A549 (cell line): ENCODE measurements around the gene UBE2H. TPM values are rescaled to one million over a fixed set of nuclear protein-coding genes. Genes with fewer than 3 reads are reported as not detected.

Experiments used
- ATAC-seq, 2 experiments: fragments of 200-7000 bp in 1 of 2; fragments of >200 bp in 1 of 2; cut with Nextera tagmentation in 1 of 2; cut with Tn5 transposase in 1 of 2; 3 replicates each; pipeline versions ENCODE4 v1.8.0 to v1.9.1; 2018 to 2020; ENCODE audit warnings: mild to moderate bottlenecking in 1 of 2, moderate library complexity in 1 of 2
- CTCF ChIA-PET: fragments of 300-600 bp; sonication (Branson Sonifier 250); formaldehyde crosslinking; extraction: SDS; loops from one replicate; lab custom pipeline; 2021; ENCODE audit warnings: antibody characterized with exemption, inconsistent platforms; lab: Yijun Ruan, JAX
- POLR2A ChIA-PET: fragments of 350-600 bp; formaldehyde crosslinking; extraction: SDS; loops from one replicate; lab custom pipeline; 2021; ENCODE audit warnings: antibody characterized with exemption, inconsistent platforms; lab: Yijun Ruan, JAX
- DNase-seq, 2 experiments: peaks; one replicate each; pipeline versions ENCODE4 v3.0.0 to v3.0.0-alpha.2; 2011 to 2016; ENCODE audit warnings: low read depth in 1 of 2, low spot score in 1 of 2
- FAIRE-seq: peaks from 2 replicates; lab custom pipeline; 2011; peaks lifted over from hg19 to GRCh38; lab: Jason Lieb, UNC
- H3K27ac ChIP-seq, 2 experiments: fragments of >200 bp; sonication (Bioruptor Twin); formaldehyde crosslinking; 3 replicates each; pipeline ENCODE4 v1.5.1; 2016 to 2017
- H3K4me1 ChIP-seq: fragments of >200 bp; sonication (Bioruptor Twin); formaldehyde crosslinking; 3 replicates; pipeline ENCODE4 v1.6.1; 2016
- H3K4me2 ChIP-seq: fragments of >200 bp; sonication (Bioruptor Twin); formaldehyde crosslinking; 3 replicates; pipeline ENCODE4 v1.6.1; 2016
- H3K4me3 ChIP-seq: fragments of >200 bp; sonication (Bioruptor Twin); formaldehyde crosslinking; 3 replicates; pipeline ENCODE4 v1.5.1; 2016
- H3K9me3 ChIP-seq: fragments of >200 bp; sonication (Bioruptor Twin); formaldehyde crosslinking; 3 replicates; pipeline ENCODE4 v1.6.1; 2016
- ATOH8 ChIP-seq: fragments of 250-450 bp; sonication (Bioruptor Pico); IDR thresholded peaks from 2 replicates; pipeline ENCODE4 v1.5.0; 2020; ENCODE audit warnings: low read depth, mild to moderate bottlenecking, moderate library complexity
- BCL3 ChIP-seq: fragments of >200 bp; sonication (Bioruptor Twin); formaldehyde crosslinking; IDR thresholded peaks from 3 replicates; pipeline ENCODE4 v1.6.1; 2016
- BHLHE40 ChIP-seq: IDR thresholded peaks from 2 replicates; pipeline ENCODE4 v1.6.1; 2012; ENCODE audit warnings: low read depth, low read length, inconsistent platforms
- CBX8 ChIP-seq: fragments of 200-600 bp; sonication (generic); IDR thresholded peaks from 2 replicates; pipeline ENCODE4 v1.6.1; 2016
- CHD2 ChIP-seq: fragments of 150-350 bp; IDR thresholded peaks from 2 replicates; pipeline ENCODE4 v1.6.1; 2014; ENCODE audit warnings: low read length; ENCODE audit not compliant: partially characterized antibody
- EHMT2 ChIP-seq: fragments of 200-600 bp; sonication (generic); IDR thresholded peaks from 2 replicates; pipeline ENCODE4 v1.6.1; 2016; ENCODE audit warnings: antibody characterized with exemption, low read depth, mild to moderate bottlenecking, moderate library complexity
- ELK1 ChIP-seq: fragments of 150-350 bp; IDR thresholded peaks from 2 replicates; pipeline ENCODE4 v1.6.1; 2014; ENCODE audit warnings: low read depth, mild to moderate bottlenecking, low read length
- EP300 ChIP-seq, 2 experiments: fragments of >200 bp; sonication (Bioruptor Twin); formaldehyde crosslinking; IDR thresholded peaks; 2 replicates in 1 of 2; 3 replicates in 1 of 2; pipeline ENCODE4 v1.6.1; 2016 to 2017
- FOSB ChIP-seq: fragments of 250-450 bp; sonication (Bioruptor Pico); IDR thresholded peaks from 2 replicates; pipeline ENCODE4 v1.5.0; 2020; ENCODE audit warnings: mild to moderate bottlenecking, moderate library complexity
- FOSL2 ChIP-seq, 2 experiments: fragments of 450-650 bp in 1 of 2; fragments of >200 bp in 1 of 2; sonication (Bioruptor Twin) in 1 of 2; formaldehyde crosslinking; IDR thresholded peaks; 2 replicates each; pipeline versions ENCODE4 v1.5.0 to v1.6.1; 2016 to 2020; ENCODE audit warnings: mild to moderate bottlenecking in 1 of 2, moderate library complexity in 1 of 2
- HEYL ChIP-seq: fragments of 250-450 bp; sonication (Bioruptor Pico); IDR thresholded peaks from 2 replicates; pipeline ENCODE4 v1.8.0; 2021; ENCODE audit warnings: mild to moderate bottlenecking, moderate library complexity
- JUNB ChIP-seq: fragments of >200 bp; sonication (Bioruptor Twin); formaldehyde crosslinking; IDR thresholded peaks from 2 replicates; pipeline ENCODE4 v1.6.1; 2016
- MAX ChIP-seq: IDR thresholded peaks from 2 replicates; pipeline ENCODE4 v1.6.1; 2012
- NFE2L2 ChIP-seq: fragments of 150-350 bp; conservative IDR thresholded peaks from 2 replicates; pipeline ENCODE4 v1.6.1; 2014; ENCODE audit warnings: low read length
- PHF8 ChIP-seq: fragments of 200-600 bp; sonication (generic); IDR thresholded peaks from 2 replicates; pipeline ENCODE4 v1.6.1; 2016; ENCODE audit warnings: low read depth, mild to moderate bottlenecking, antibody characterized with exemption, moderate library complexity, borderline replicate concordance
- POLR2A ChIP-seq: IDR thresholded peaks from 2 replicates; pipeline ENCODE4 v1.6.1; 2012; ENCODE audit warnings: mild to moderate bottlenecking, low read length
- RCOR1 ChIP-seq: fragments of 150-350 bp; IDR thresholded peaks from 2 replicates; pipeline ENCODE4 v1.6.1; 2014; ENCODE audit warnings: antibody characterized with exemption, low read length, low read depth
- SMC3 ChIP-seq: fragments of >200 bp; sonication (Bioruptor Twin); formaldehyde crosslinking; IDR thresholded peaks from 3 replicates; pipeline ENCODE4 v1.6.1; 2018; ENCODE audit warnings: inconsistent platforms
- SREBF2 ChIP-seq: fragments of 450-650 bp; IDR thresholded peaks from 2 replicates; pipeline ENCODE4 v1.6.1; 2014; ENCODE audit warnings: mild to moderate bottlenecking, moderate library complexity
- ZFP36 ChIP-seq: fragments of 450-650 bp; IDR thresholded peaks from 2 replicates; pipeline ENCODE4 v1.6.1; 2014; ENCODE audit warnings: borderline replicate concordance; ENCODE audit not compliant: partially characterized antibody
- ZNF302 ChIP-seq: fragments of 250-450 bp; sonication (Bioruptor Pico); IDR thresholded peaks from 2 replicates; pipeline ENCODE4 v1.9.0; 2021; ENCODE audit warnings: inconsistent platforms, mild to moderate bottlenecking, moderate library complexity
- ZSCAN20 ChIP-seq: fragments of 250-450 bp; sonication (Bioruptor Pico); IDR thresholded peaks from 2 replicates; pipeline ENCODE4 v1.8.0; 2022; ENCODE audit warnings: mild to moderate bottlenecking, moderate library complexity
- WGBS: methylation state at CpG from one replicate; pipeline ENCODE4 v1.1.6; 2017; ENCODE audit errors: missing lambda C conversion rate; 5-methylcytosine and 5-hydroxymethylcytosine counted together
- polyA plus RNA-seq, 4 experiments: library from polyadenylated mRNA; depleted of rRNA in 3 of 4; stranded (reverse); fragments of >200 nt; fragmentation: RNase III in 1 of 4; extraction: RNeasy Plus Mini Kit Qiagen cat#74134 plus additional on column Dnase treatment in 1 of 4; gene quantifications; 2 replicates in 3 of 4; 3 replicates in 1 of 4; pipeline ENCODE4 v1.2.3, GENCODE V29; 2011 to 2017

The UBE2H gene
- polyA plus RNA-seq, 2 of the 4 experiments (the other 2 are of a cell fraction), result 73.5 to 99.2 TPM

GRCh38 chr7:129906700-129907099, 46.1 kb downstream of the UBE2H start (continued):
- TF ChIP-seq ELK1 (no peak), SMC3 (peak; percentile 22; the same call in 1 of the 3 replicates), PHF8 (no peak), FOSL2 (IDR thresholded peaks at IDR 0.05) (0 out of 2 replicates have a peak, but pooled peaks have one; percentile 16), FOSL2 (CRISPR knock-in tag; IDR thresholded peaks at IDR 0.05) (peak; percentile 72), BCL3 (no peak), CBX8 (no peak), POLR2A (no peak), RCOR1 (no peak), HEYL (CRISPR knock-in tag) (no peak), JUNB (peak; percentile 73), CHD2 (no peak), EP300 (IDR thresholded peaks at IDR 0.05) (no peak), MAX (0 out of 2 replicates have a peak, but pooled peaks have one; percentile 29)

GRCh38 chr7:129903935-129904334, 48.8 kb downstream of the UBE2H start:
- no peak overlapping the region for H3K4me3 ChIP-seq
- CTCF ChIA-PET, result interaction anchor here (0.7 to 2.3 kb wide), 6 partner anchors 9 to 107 kb away, joined by 3 to 11 read pairs (median 5); no protein-coding TSS in a partner anchor
- no peak overlapping the region for H3K27ac ChIP-seq
- no peaks in the 10 kb centered on the region for H3K9me3 ChIP-seq
- ATAC-seq (no peak), DNase-seq (no peak), FAIRE-seq (no peak)
- 89% methylated on average over 5 of the region's 5 CpGs for WGBS
- TF ChIP-seq ZSCAN20 (no peak), CBX8 (no peak), BHLHE40 (no peak), BCL3 (no peak), ATOH8 (CRISPR knock-in tag) (no peak), EHMT2 (no peak), ZFP36 (no peak), SREBF2 (no peak), ZNF302 (CRISPR knock-in tag) (no peak)
- H3K4me2 ChIP-seq, result no peak overlapping the region
- peaks cover 59% of the 10 kb centered on the region for H3K4me1 ChIP-seq
- POLR2A ChIA-PET, result interaction anchor here (1.0 kb wide), 1 partner anchor 10 kb away, joined by 3 read pairs; no protein-coding TSS in a partner anchor

- no peaks in the 10 kb centered on the region for H3K9me3 ChIP-seq
- H3K4me3 ChIP-seq, result no peak overlapping the region
- H3K27ac ChIP-seq, result peak overlapping the region in 1 of 2 experiments; percentile 14; a peak in 1 of 6 replicates
- POLR2A ChIA-PET, result interaction anchor here (1.0 kb wide), 1 partner anchor 9 kb away, joined by 3 read pairs; no protein-coding TSS in a partner anchor
- TF ChIP-seq NFE2L2, result no peak
- no peak for TF ChIP-seq FOSB
- ATAC-seq, result no peak
- FAIRE-seq, result no peak
- DNase-seq, result no peak
- peaks cover 55% of the 10 kb centered on the region for H3K4me1 ChIP-seq
- WGBS, result 94% methylated on average over 8 of the region's 8 CpGs
- CTCF ChIA-PET, result interaction anchor here (1.5 to 1.9 kb wide), 3 partner anchors 30 to 108 kb away, joined by 3 to 8 read pairs (median 6); no protein-coding TSS in a partner anchor
- no peak overlapping the region for H3K4me2 ChIP-seq
Measured at GRCh38 chr7:129902788-129903422, 49.9 kb downstream of the UBE2H start.
